ENCODE measurements around the gene ONECUT3. TPM values are rescaled to one million over a fixed set of nuclear protein-coding genes. Genes with fewer than 3 reads are reported as not detected.

The ONECUT3 gene
- total RNA-seq: not detected in 2 replicates

DNA sequence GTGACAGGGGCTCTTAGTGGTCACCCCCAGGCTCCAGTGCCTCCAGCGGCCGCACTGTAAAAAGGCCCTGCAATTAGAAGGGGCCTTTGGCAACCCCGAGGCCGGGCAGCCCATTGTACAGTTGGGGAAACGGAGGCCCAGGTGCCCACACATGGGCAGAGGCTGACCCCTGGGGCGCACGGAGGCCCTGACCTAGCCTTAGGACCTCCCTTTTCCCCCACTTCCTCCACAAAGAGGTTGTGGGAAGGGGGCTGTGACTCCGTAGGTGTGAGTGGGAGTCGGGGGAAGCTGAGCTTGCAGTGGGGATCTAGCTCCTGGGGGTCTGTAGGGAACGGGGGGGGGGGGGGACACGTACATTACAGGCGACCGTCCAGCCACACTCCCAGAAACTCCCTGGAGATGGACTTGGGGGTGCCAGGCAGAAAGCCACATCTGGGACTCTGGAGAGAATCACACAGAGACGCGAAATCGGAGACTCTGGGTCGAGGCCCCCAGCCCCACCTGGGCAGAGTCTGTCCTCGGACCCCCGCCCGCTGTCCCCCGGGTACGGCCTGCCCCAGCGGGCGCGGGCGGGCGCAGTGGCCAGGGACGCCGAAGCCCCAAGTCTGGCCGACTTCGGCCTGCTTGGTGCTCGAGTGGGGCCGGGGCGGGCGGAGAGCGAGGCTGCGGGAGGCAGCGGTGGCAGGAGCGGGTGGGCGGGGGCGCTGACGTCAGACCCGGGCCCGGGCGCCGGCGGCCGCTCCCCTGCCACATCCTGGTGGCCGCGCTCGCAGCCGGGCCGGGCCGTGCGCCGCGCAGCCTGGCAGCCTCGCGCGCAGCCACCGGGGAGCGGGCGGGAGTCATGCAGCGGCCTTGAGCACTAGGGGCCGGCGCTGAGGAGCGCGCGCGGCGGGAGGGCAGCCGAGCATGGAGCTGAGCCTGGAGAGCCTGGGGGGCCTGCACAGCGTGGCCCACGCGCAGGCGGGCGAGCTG is at the start of gene ONECUT3:
Gene ONECUT3, plus strand, starts transcription at position 750 of the 972 bp plus-strand sequence. Its CDS starts 157 bp downstream, at position 907.

DNA sequence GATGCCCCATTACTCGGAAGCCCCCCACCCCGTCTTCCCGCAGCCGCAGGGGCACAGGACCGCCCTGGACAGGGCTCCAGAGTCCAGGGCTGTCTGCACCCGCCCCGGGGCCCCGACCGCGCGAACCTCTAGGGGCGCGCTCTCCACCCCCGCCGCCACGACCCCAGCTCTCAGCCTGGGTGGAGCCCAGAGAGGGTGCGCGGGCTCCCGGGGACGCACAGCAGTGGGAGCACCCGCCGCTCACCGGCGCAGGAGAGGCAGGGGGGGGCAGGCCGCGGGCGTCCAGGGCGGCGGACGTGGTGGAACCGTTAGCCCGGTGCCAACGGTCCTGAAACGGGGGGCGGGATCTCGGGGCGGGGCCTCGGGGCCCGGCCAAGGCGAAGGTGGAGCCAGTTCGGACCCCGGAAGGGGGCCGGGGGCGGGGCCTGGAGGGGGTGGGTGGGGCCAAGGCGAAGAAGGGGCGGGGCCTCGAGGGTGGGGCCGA is 58.7 kb downstream of the ONECUT3 start, which contains the start of gene ATP8B3:
Gene ATP8B3, minus strand, starts transcription at position 335 of the 484 bp plus-strand sequence. CDS start 540 bp downstream, outside the sequence.

Other genes with a start within 250 kb of the ONECUT3 start
- gene ADAMTSL5, start 240.5 kb upstream of the ONECUT3 start, total RNA-seq: 3.4 and 11.8 TPM in 2 replicates
- gene PLK5, start 229.4 kb upstream of the ONECUT3 start, total RNA-seq: not detected in 2 replicates
- 29.8 and 33.4 TPM in 2 replicates for gene MEX3D, start 185.2 kb upstream of the ONECUT3 start, total RNA-seq
- 56.5 and 99.6 TPM in 2 replicates for gene MBD3, start 160.6 kb upstream of the ONECUT3 start, total RNA-seq
- gene UQCR11, start 148.0 kb upstream of the ONECUT3 start, total RNA-seq: 84.1 and 89.7 TPM in 2 replicates
- gene TCF3, start 100.9 kb upstream of the ONECUT3 start, total RNA-seq: 55.4 and 77.9 TPM in 2 replicates
- 0.97 and 1.1 TPM in 2 replicates for gene ATP8B3, start 58.8 kb downstream of the ONECUT3 start, total RNA-seq
- gene REXO1, start 95.0 kb downstream of the ONECUT3 start, total RNA-seq: 6.9 and 10.0 TPM in 2 replicates
- 11.8 and 16.8 TPM in 2 replicates for gene KLF16, start 110.1 kb downstream of the ONECUT3 start, total RNA-seq
- 159 and 164 TPM in 2 replicates for gene ABHD17A, start 132.0 kb downstream of the ONECUT3 start, total RNA-seq
- 4.0 and 4.9 TPM in 2 replicates for gene ADAT3, start 151.9 kb downstream of the ONECUT3 start, total RNA-seq
- gene SCAMP4, start 151.9 kb downstream of the ONECUT3 start, total RNA-seq: 87.3 and 162 TPM in 2 replicates
- 50.4 and 68.5 TPM in 2 replicates for gene CSNK1G2, start 187.7 kb downstream of the ONECUT3 start, total RNA-seq